GDM1 (cell line): Measurements from ENCODE around the gene CHID1.
A peak's percentile ranks its signal among the peaks of the same experiment; 100 is the strongest.

ENCODE experiments used
- DNase-seq: peaks from one replicate; lab custom pipeline; 2025; lab: John Stamatoyannopoulos, UW

The CHID1 gene

GRCh38 chr11:933142-933851 lies 22.7 kb upstream of the CHID1 start:
- DNase-seq: no peak

DNA sequence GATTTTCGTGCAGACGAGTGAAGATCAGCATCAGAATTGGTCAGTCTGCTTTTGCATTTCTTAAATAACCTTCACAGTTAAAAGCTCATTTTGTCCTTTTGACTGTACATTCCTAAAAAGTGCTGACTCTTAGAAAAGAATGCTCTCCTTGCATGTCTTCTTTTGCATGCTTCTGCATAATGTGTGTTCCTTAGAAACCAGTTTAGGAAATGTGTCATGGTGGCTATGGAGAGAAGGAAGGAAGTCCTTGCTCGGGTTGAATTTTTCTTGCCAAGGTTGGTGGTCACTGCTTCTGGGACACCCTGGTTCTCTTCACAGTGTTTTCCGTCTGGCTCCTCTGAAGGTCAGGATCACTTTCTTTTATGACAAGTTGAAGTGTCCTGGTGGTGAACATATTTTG lies 21.8 kb upstream of the CHID1 start:
- DNase-seq: no peak

GRCh38 chr11:931385-931784 lies 20.8 kb upstream of the CHID1 start:
- DNase-seq: no peak

DNA sequence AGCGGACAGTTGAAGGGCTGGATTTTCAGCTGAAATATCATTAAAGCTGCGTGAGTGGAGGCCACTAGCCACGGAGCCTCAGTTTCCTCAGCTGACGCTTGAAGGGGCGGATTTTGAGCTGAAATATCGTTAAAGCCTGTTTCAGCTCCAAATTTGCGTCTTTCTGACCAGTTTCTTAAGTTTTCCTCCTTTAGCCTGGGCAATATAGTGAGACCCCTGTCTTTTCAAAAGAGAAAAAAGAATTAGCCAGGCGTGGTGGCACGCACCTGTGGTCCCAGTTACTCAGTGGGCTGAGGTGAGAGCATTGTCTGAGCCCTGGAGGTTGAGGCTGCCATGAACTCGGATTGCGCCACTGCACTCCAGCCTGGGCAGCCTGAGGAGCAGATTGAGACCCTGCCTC lies 18.8 kb upstream of the CHID1 start:
- no peak for DNase-seq

GRCh38 chr11:928786-929185 lies 18.2 kb upstream of the CHID1 start:
- DNase-seq: no peak

GRCh38 chr11:927871-928270 lies 17.3 kb upstream of the CHID1 start:
- DNase-seq: no peak

GRCh38 chr11:926341-926916 lies 15.8 kb upstream of the CHID1 start:
- no peak for DNase-seq

DNA sequence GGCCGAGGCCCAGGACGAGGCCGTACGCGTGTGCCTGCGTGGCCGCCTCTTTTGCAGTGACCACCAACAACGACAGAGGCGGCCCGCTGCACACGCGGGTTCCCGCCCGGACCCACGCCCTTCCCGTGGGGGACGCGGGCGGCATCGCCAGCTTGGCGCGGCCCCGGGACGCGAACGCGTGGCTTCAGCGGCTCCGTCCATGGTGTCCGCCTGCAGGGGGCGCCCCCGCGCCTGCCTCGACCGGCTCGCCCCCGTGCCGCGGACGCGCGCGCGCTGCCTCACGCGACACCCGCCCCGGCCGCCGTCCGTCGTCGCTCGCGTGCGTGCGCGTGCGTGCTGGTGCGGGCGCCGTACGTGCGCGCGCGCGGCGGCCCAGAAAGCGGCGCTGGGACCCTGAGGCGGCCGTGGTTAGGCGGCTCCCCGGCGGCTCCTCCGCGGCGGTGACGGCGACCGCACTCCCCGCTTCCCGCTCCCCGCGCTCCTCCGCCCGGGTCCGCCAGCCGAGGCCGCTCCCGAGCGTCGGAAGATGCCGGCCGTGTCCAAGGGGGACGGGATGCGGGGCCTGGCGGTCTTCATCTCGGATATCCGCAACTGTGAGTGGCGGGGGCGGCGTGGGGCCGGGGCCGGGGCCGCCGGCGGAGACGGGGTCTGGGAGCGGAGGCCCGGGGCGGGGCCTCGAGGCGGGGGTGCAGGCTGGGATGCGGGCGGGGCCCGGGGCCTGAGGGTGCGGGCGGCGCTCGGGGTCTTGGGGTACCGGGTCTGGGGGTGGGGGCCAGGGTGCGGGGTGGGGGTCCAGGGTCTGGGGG lies 15.1 kb upstream of the CHID1 start, which contains the start of gene AP2A2:
TSS of gene AP2A2 (plus strand) at position 375 of the 806 bp plus-strand sequence. CDS start at position 527, 152 bp downstream.
- peak; percentile 92 for DNase-seq

GRCh38 chr11:925158-925495 lies 14.5 kb upstream of the CHID1 start:
- no peak for DNase-seq

DNA sequence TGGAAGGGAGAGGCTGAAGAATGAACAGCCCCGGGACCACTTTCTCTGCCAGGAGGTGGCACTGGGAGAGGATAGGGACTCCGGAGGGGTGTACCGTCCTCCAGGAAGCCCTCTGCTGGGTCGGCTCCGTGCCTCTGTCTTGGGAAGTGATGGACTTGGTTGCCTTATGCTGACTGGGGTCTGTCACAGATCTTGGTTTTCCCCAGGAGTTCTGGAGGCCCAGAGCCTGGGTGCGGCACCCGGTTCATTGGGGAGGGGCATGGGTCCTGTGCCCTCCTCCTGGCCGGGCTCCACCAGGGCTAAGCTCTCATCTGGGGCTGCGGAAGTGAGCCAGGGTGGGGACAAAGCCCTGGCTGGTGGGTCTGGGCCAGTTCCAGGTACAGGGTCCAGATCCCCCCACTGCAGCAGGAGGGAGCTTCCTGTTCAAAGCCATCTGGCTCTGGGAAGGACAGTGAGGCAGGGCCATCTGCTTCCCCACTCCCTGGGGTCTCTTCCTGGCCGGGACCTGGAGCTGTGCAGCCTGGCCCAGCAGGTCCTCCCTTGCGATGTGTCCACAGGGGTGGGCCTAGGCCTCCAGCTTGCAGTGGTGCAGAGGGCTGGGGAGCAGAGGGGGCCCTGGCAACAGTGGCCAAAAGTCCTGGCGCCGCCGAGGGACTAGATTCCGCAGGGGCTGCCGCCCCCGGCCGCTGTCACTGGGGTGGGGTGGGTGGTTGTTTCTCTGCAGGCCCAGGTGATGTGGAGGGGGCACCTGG lies 14.0 kb upstream of the CHID1 start:
- DNase-seq: no peak

DNA sequence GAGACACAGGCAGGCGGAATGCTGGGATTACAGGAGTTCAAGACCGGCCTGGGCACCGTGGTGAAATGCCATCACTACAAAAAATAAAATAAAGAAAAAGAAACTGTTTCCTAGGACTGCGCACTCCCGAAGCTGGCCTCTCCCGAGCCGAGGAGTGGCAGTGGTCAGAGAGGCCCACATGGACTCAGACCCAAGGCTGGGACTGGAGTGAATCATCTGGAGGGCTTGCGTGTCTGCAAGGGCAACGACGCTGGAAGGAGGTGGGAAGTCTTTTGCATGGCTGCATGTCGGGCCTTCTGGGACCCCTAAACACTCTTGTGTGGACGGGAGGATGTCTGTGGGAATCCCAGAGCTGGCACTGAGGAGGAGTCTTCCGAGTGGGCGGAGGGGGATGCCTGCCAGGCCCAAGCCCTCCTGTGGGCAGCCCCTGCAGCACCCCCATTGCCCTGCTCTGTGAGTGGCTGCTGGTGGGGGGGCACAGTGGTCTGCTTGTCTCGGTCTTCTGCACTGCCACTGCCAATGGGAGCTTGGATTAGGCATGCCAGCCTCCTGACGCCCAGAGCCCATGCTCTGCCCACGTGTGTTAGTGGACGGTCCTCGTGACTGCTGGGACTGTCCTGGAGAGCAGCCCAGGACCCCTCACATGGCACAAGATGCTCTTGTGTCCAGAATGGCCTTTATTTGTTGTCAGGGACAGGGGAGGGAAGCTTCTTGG lies 13.2 kb upstream of the CHID1 start:
- DNase-seq: no peak

- DNase-seq: no peak
Measured at GRCh38 chr11:921921-922678, 11.5 kb upstream of the CHID1 start.

- DNase-seq: no peak
Measured at GRCh38 chr11:917426-917825, 6.8 kb upstream of the CHID1 start.

GRCh38 chr11:914747-915501 lies 4.3 kb upstream of the CHID1 start:
- DNase-seq: no peak

DNA sequence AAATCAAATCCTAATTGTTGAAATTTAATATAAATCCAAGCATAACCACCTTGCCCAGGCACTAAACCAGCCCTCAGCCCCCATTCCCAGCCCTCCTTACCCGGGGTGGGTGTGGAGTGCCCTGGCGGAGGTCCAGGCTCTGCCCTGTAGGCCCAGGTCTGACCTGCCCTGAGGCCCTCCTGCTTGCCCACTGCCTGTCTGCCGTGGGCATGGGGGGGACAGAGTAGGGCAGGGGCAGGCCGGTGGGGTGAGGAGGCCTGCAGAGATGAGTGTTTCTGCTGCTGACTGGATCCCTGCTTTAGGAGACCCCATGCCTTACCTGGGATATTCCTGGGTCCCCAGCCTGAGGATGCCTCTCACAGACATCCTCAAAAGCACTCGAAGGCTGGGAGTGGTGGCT lies 3.6 kb upstream of the CHID1 start:
- no peak for DNase-seq

GRCh38 chr11:913043-913442 lies 2.4 kb upstream of the CHID1 start:
- no peak for DNase-seq

- no peak for DNase-seq
Measured at GRCh38 chr11:912266-912665, 1.7 kb upstream of the CHID1 start.

DNA sequence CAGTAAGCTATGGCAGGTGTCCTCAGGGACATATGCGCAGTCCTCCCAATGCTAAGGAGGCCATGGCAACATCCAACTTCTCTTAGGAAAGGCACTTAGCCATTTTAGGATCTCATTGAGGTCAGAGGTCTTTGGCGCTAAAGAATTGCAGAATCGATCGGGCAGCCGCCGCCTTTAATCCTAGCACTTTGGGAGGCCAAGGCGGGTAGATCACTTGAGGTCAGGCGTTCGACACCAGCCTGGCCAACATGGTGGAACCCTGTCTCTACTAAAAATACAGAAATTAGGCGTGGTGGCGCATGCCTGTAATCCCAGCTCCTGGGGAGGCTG lies 1.2 kb upstream of the CHID1 start:
- no peak for DNase-seq

- DNase-seq: no peak
Measured at GRCh38 chr11:911031-911889, 650 bp upstream of the CHID1 start.
